IMR-90 (cell line): ENCODE data around the gene PARD3. TPM values are rescaled to one million over a fixed set of nuclear protein-coding genes. Genes with fewer than 3 reads are reported as not detected.

ENCODE experiments used
- ATAC-seq: fragments of 200-7000 bp; cut with Tn5 transposase; 2 replicates; pipeline ENCODE4 v1.9.1; 2020; ENCODE audit warnings: low read depth, mild to moderate bottlenecking, moderate library complexity
- BruUV-seq: library from RNA; stranded (reverse); fragments of 400-500 nt; replicated peaks from 2 replicates; lab custom pipeline; 2021; lab: Mats Ljungman, UMichigan
- CTCF ChIA-PET: fragments of 300-600 bp; formaldehyde crosslinking; extraction: SDS; loops from one replicate; lab custom pipeline; 2021; ENCODE audit warnings: antibody characterized with exemption; lab: Yijun Ruan, JAX
- POLR2A ChIA-PET: fragments of 300-600 bp; sonication (Branson Sonifier 250); formaldehyde crosslinking; loops from one replicate; lab custom pipeline; 2022; ENCODE audit warnings: antibody characterized with exemption; ENCODE audit not compliant: unreplicated experiment; lab: Charles Lee
- DNase-seq: peaks from one replicate; pipeline ENCODE4 v3.0.0; 2013
- H2AFZ ChIP-seq: replicated peaks from 2 replicates; pipeline ENCODE3; 2013; ENCODE audit warnings: low read length, mild to moderate bottlenecking; ENCODE audit not compliant: poor library complexity
- H2AK5ac ChIP-seq: 2 replicates; pipeline ENCODE4 v1.6.1; 2013; ENCODE audit warnings: low read depth, low read length, inconsistent platforms
- H2AK9ac ChIP-seq: replicated peaks from 2 replicates; pipeline ENCODE3; 2013; ENCODE audit warnings: mild to moderate bottlenecking, low read depth, low read length, moderate library complexity; ENCODE audit not compliant: poor library complexity
- H2BK120ac ChIP-seq: 2 replicates; pipeline ENCODE4 v1.6.1; 2013; ENCODE audit warnings: low read depth, low read length, inconsistent platforms
- H2BK15ac ChIP-seq: 3 replicates; pipeline ENCODE4 v1.6.1; 2013; ENCODE audit warnings: low read depth, low read length, inconsistent platforms
- H2BK20ac ChIP-seq: 2 replicates; pipeline ENCODE4 v1.6.1; 2013; ENCODE audit warnings: low read depth, mild to moderate bottlenecking, inconsistent platforms, low read length, moderate library complexity
- H2BK5ac ChIP-seq: 2 replicates; pipeline ENCODE4 v1.6.1; 2013; ENCODE audit warnings: mild to moderate bottlenecking, low read depth, low read length, inconsistent platforms; ENCODE audit not compliant: poor library complexity, severe bottlenecking
- H3K14ac ChIP-seq: replicated peaks from 2 replicates; pipeline ENCODE4 v1.6.1; 2013; ENCODE audit warnings: low read depth, low read length, inconsistent platforms
- H3K18ac ChIP-seq: 2 replicates; pipeline ENCODE4 v1.6.1; 2013; ENCODE audit warnings: low read depth, low read length, control low read depth
- H3K23ac ChIP-seq: 2 replicates; pipeline ENCODE4 v1.6.1; 2013; ENCODE audit warnings: low read depth, low read length, inconsistent platforms
- H3K27ac ChIP-seq: 2 replicates; pipeline ENCODE4 v1.5.1; 2013; ENCODE audit warnings: mild to moderate bottlenecking, control low read depth, low read length; ENCODE audit not compliant: insufficient read depth
- H3K27me3 ChIP-seq: 2 replicates; pipeline ENCODE4 v1.6.1; 2013; ENCODE audit warnings: low read length; ENCODE audit not compliant: control insufficient read depth, insufficient read depth
- H3K36me3 ChIP-seq: 2 replicates; pipeline ENCODE4 v1.6.1; 2013; ENCODE audit warnings: low read length, mixed read lengths; ENCODE audit not compliant: control insufficient read depth, insufficient read depth
- H3K4ac ChIP-seq: 2 replicates; pipeline ENCODE4 v1.6.1; 2013; ENCODE audit warnings: low read depth, low read length, inconsistent platforms
- H3K4me1 ChIP-seq: 2 replicates; pipeline ENCODE4 v1.6.1; 2013; ENCODE audit warnings: low read length, mixed read lengths; ENCODE audit not compliant: control insufficient read depth, insufficient read depth
- H3K4me2 ChIP-seq: 2 replicates; pipeline ENCODE4 v1.6.1; 2013; ENCODE audit warnings: low read depth, mild to moderate bottlenecking, control low read depth, low read length, moderate library complexity
- H3K4me3 ChIP-seq: 2 replicates; pipeline ENCODE4 v1.5.1; 2013; ENCODE audit warnings: low read depth, mild to moderate bottlenecking, control low read depth, low read length, moderate library complexity; ENCODE audit not compliant: insufficient read depth
- H3K56ac ChIP-seq: 2 replicates; pipeline ENCODE4 v1.6.1; 2013; ENCODE audit warnings: low read length, inconsistent platforms; ENCODE audit not compliant: insufficient read depth; ENCODE audit errors: extremely low read depth
- H3K79me1 ChIP-seq, 2 experiments: 2 replicates each; pipeline ENCODE4 v1.6.1; 2013; ENCODE audit warnings: low read length in 2 of 2, inconsistent platforms in 1 of 2, low read depth in 1 of 2
- H3K9ac ChIP-seq: 2 replicates; pipeline ENCODE4 v1.6.1; 2013; ENCODE audit warnings: low read depth, low read length, control low read depth
- H3K9me1 ChIP-seq: 2 replicates; pipeline ENCODE4 v1.6.1; 2013; ENCODE audit warnings: low read length, inconsistent platforms; ENCODE audit not compliant: insufficient read depth
- H3K9me3 ChIP-seq: 2 replicates; pipeline ENCODE4 v1.6.1; 2013; ENCODE audit warnings: low read length; ENCODE audit not compliant: control insufficient read depth, insufficient read depth
- H4K20me1 ChIP-seq: 2 replicates; pipeline ENCODE4 v1.6.1; 2013; ENCODE audit warnings: low read length, inconsistent platforms; ENCODE audit not compliant: insufficient read depth
- H4K5ac ChIP-seq: 2 replicates; pipeline ENCODE4 v1.6.1; 2013; ENCODE audit warnings: mild to moderate bottlenecking, low read depth, low read length, control low read depth
- H4K8ac ChIP-seq, 2 experiments: 2 replicates each; pipeline ENCODE4 v1.6.1; 2013; ENCODE audit warnings: low read depth in 2 of 2, low read length in 2 of 2, control low read depth in 1 of 2, inconsistent platforms in 1 of 2
- H4K91ac ChIP-seq: 2 replicates; pipeline ENCODE4 v1.6.1; 2013; ENCODE audit warnings: low read depth, low read length, inconsistent platforms; ENCODE audit not compliant: insufficient read depth
- MAZ ChIP-seq: IDR thresholded peaks from 2 replicates; pipeline ENCODE4 v1.6.1; 2012; ENCODE audit warnings: low read depth, mild to moderate bottlenecking, low read length, improper control_type of control experiment, moderate library complexity, borderline replicate concordance
- MXI1 ChIP-seq: IDR thresholded peaks from 2 replicates; pipeline ENCODE4 v1.6.1; 2012; ENCODE audit warnings: low read depth, mild to moderate bottlenecking, low read length, moderate library complexity, borderline replicate concordance
- NFE2L2 ChIP-seq: fragments of 150-350 bp; IDR thresholded peaks from 2 replicates; pipeline ENCODE4 v1.6.1; 2016; ENCODE audit warnings: low read depth, mild to moderate bottlenecking, low read length
- RAD21 ChIP-seq: IDR thresholded peaks from 2 replicates; pipeline ENCODE4 v1.6.1; 2012; ENCODE audit warnings: low read length, improper control_type of control experiment
- WGBS, 2 experiments: methylation state at CpG; one replicate each; pipeline versions ENCODE4 v1.1.5 to v1.1.7; 2013; ENCODE audit warnings: missing lambda C conversion rate in 2 of 2; ENCODE audit not compliant: insufficient read length in 1 of 2; ENCODE audit errors: extremely low coverage in 2 of 2; 5-methylcytosine and 5-hydroxymethylcytosine counted together
- dilution Hi-C: fragments of 300-500 bp; cut with HindIII; formaldehyde crosslinking; loops from one replicate; pipeline ENCODE4 v1.14.3; 2018; ENCODE audit warnings: low sequenced_read_pairs; ENCODE audit not compliant: unreplicated experiment
- in situ Hi-C: fragments of 300-500 bp; cut with MboI; formaldehyde crosslinking; loops from 3 replicates; pipeline ENCODE4 v1.14.3; 2019; ENCODE audit warnings: low sequenced_read_pairs, inconsistent platforms, mixed read lengths
- intact Hi-C: fragments of 100-400 bp; cut with micrococcal nuclease; formaldehyde crosslinking; loops from 2 replicates; pipeline ENCODE4 v1.10.0; 2022
- polyA plus RNA-seq, 3 experiments: library from polyadenylated mRNA; depleted of rRNA; stranded (reverse); fragments of >200 nt; gene quantifications; 2 replicates each; pipeline ENCODE4 v1.2.3, GENCODE V29; 2012; ENCODE audit warnings: low replicate concordance in 1 of 3
- total RNA-seq: library from RNA; depleted of rRNA; stranded (reverse); fragments of >200 nt; gene quantifications from 2 replicates; pipeline ENCODE4 v1.2.3, GENCODE V29; 2012
- TF ChIP-seq, protein P1 (sequence below): fragments of 150-350 bp; IDR thresholded peaks from 2 replicates; pipeline ENCODE4 v1.6.1; 2016; ENCODE audit warnings: low read depth, mild to moderate bottlenecking, low read length, moderate library complexity, borderline replicate concordance

The PARD3 gene
- total and polyA plus RNA-seq, 2 of the 4 experiments (the other 2 are of a cell fraction) = 14.6 to 37.5 TPM

DNA sequence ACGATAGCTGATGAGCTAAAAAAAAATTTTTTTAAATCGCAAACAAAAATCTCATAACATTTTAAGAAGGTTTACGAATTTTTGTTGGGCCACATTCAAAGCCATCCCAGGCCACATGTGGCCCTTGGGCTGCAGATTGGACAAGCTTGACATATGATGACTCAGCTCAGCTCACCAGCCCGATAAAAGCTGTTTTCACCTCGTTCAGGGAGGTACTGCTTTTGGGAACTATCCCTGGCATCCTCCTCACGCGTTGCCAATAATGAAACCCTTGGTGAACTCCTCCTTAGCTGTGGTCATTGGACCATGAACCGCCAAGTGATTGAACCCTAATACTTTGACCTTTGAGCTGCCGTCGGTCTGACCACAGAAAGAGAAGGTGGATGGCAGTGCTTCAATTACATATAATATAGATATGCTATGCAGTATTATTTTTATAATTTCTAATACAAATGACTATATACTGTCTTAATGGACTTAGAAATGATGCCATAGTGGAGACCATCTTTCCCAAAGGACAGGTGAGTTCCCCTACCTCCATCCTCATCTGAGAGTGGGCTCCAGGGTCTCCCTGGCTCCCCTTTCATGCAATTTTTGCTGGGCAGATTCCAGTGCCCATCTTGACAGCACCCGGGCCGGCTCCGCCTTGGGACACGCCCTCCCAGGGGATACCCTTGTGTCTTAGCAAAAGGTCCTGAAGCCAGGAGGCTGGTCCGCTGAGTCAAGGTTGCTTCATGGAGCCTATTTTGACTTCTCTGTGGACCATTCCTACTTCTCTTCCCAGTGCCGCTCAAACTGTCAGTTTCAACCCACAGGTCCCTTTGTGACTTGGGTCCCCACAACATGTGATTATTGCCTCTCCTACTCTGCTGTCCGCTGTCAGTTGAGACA is 707.2 kb downstream of the PARD3 start:
- Histone ChIP-seq H2AK5ac (no peak overlapping the region), H4K5ac (no peak overlapping the region), H3K27ac (no peak overlapping the region), H2AK9ac (no peak overlapping the region), H3K23ac (no peak overlapping the region), H3K79me1 (no peaks in the 10 kb centered on the region), H2AFZ (no peak overlapping the region), H3K18ac (no peak overlapping the region), H4K20me1 (no peaks in the 10 kb centered on the region), H3K56ac (no peak overlapping the region), H3K4ac (no peak overlapping the region), H3K9ac (no peak overlapping the region), H4K8ac (no peak overlapping the region), H2BK20ac (no peak overlapping the region), H3K4me1 (peaks cover 5% of the 10 kb centered on the region), H3K4me3 (no peak overlapping the region), H3K4me2 (no peak overlapping the region), H2BK5ac (no peak overlapping the region), H3K9me1 (no peaks in the 10 kb centered on the region), H3K36me3 (no peaks in the 10 kb centered on the region), H4K91ac (no peak overlapping the region), H3K9me3 (no peaks in the 10 kb centered on the region; the same call in 1 of the 2 replicates), H3K27me3 (no peaks in the 10 kb centered on the region), H3K14ac (no peak overlapping the region), H2BK120ac (no peak overlapping the region), H2BK15ac (no peak overlapping the region)
- WGBS, 2 experiments = 100% methylated on average over 4 of the region's 17 CpGs; no CpG with 5 or more reads in 1 of the 2 experiments
- no peak for TF ChIP-seq RAD21
- TF ChIP-seq MXI1 = no peak
- TF ChIP-seq NFE2L2 = no peak
- no peak for TF ChIP-seq MAZ
- TF ChIP-seq, protein P1, sequence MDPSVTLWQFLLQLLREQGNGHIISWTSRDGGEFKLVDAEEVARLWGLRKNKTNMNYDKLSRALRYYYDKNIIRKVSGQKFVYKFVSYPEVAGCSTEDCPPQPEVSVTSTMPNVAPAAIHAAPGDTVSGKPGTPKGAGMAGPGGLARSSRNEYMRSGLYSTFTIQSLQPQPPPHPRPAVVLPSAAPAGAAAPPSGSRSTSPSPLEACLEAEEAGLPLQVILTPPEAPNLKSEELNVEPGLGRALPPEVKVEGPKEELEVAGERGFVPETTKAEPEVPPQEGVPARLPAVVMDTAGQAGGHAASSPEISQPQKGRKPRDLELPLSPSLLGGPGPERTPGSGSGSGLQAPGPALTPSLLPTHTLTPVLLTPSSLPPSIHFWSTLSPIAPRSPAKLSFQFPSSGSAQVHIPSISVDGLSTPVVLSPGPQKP = no peak
- ATAC-seq (no peak), DNase-seq (no peak)
- in situ Hi-C loops = loop anchor here (25.0 kb wide), 1 partner anchor 771 kb away; the partner anchor contains the start of gene NRP1
- ChIA-PET CTCF (interaction anchor here (0.7 kb wide), 1 partner anchor 1193 kb away, joined by 3 read pairs; no protein-coding TSS in a partner anchor), POLR2A (no interaction called here)
- dilution Hi-C loops = no loop called here
- no TSS peak for BruUV-seq
- intact Hi-C loops = no loop called here
